Calu3 (cell line): ENCODE data around the gene MUC13. TPM values are rescaled to one million over a fixed set of nuclear protein-coding genes. Genes with fewer than 3 reads are reported as not detected.

Experiments used
- BruUV-seq: library from RNA; stranded (reverse); fragments of 400-500 nt; replicated peaks from 2 replicates; lab custom pipeline; 2021; lab: Mats Ljungman, UMichigan
- CTCF ChIA-PET: fragments of 300-600 bp; sonication (Branson Sonifier 250); formaldehyde crosslinking; loops from one replicate; lab custom pipeline; 2022; ENCODE audit warnings: antibody characterized with exemption; lab: Charles Lee
- DNase-seq: peaks from one replicate; pipeline ENCODE4 v3.0.0; 2022
- H3K27ac Mint-ChIP-seq: one replicate; pipeline ENCODE4 v1.8.0; 2022; ENCODE audit warnings: mixed read lengths; ENCODE audit not compliant: unreplicated experiment
- H3K27me3 Mint-ChIP-seq: one replicate; pipeline ENCODE4 v1.8.0; 2022; ENCODE audit warnings: mixed read lengths; ENCODE audit not compliant: unreplicated experiment
- H3K36me3 Mint-ChIP-seq: one replicate; pipeline ENCODE4 v1.8.0; 2022; ENCODE audit warnings: mild to moderate bottlenecking, moderate library complexity, mixed read lengths; ENCODE audit not compliant: insufficient read depth, unreplicated experiment
- H3K4me1 Mint-ChIP-seq: one replicate; pipeline ENCODE4 v1.8.0; 2022; ENCODE audit warnings: mild to moderate bottlenecking, low read depth, mixed read lengths; ENCODE audit not compliant: unreplicated experiment
- H3K4me3 Mint-ChIP-seq: one replicate; pipeline ENCODE4 v1.8.0; 2022; ENCODE audit warnings: mild to moderate bottlenecking, low read depth, moderate library complexity, mixed read lengths; ENCODE audit not compliant: unreplicated experiment
- H3K9me3 Mint-ChIP-seq: one replicate; pipeline ENCODE4 v1.8.0; 2022; ENCODE audit warnings: low read depth, mixed read lengths; ENCODE audit not compliant: unreplicated experiment
- CTCF ChIP-seq: fragments of 200-600 bp; IDR thresholded peaks from one replicate; pipeline ENCODE4 v1.8.0; 2022; ENCODE audit warnings: antibody characterized with exemption; ENCODE audit not compliant: unreplicated experiment
- intact Hi-C: fragments of 100-400 bp; cut with micrococcal nuclease; formaldehyde crosslinking; loops from one replicate; pipeline ENCODE4 v1.10.0; 2022; ENCODE audit not compliant: unreplicated experiment
- total RNA-seq: library from RNA; stranded (reverse); gene quantifications from 2 replicates; pipeline ENCODE4 v1.2.3, GENCODE V29; 2022

MUC13 gene
- total RNA-seq, 1 experiment from 2014 or later = 25.8 TPM

GRCh38 chr3:124881976-124882697 lies 52.4 kb downstream of the MUC13 start:
- no peak for TF ChIP-seq CTCF
- Mint-ChIP-seq H3K27me3 (no peaks in the 10 kb centered on the region), H3K36me3 (peaks cover 41% of the 10 kb centered on the region), H3K4me1 (peaks cover 60% of the 10 kb centered on the region), H3K4me3 (no peak overlapping the region), H3K9me3 (no peaks in the 10 kb centered on the region), H3K27ac (no peak overlapping the region)
- no TSS peak for BruUV-seq
- CTCF ChIA-PET = no interaction called here
- intact Hi-C loops = no loop called here
- DNase-seq = no peak

GRCh38 chr3:124879337-124879680 lies 55.2 kb downstream of the MUC13 start:
- TF ChIP-seq CTCF = no peak
- no TSS peak for BruUV-seq
- CTCF ChIA-PET = no interaction called here
- Mint-ChIP-seq H3K27ac (peak overlapping the region; percentile 83), H3K4me3 (peak overlapping the region; percentile 29), H3K27me3 (no peaks in the 10 kb centered on the region), H3K36me3 (peaks cover 13% of the 10 kb centered on the region), H3K4me1 (peaks cover 75% of the 10 kb centered on the region), H3K9me3 (no peaks in the 10 kb centered on the region)
- no peak for DNase-seq
- intact Hi-C loops = loop anchor here (2.0 kb wide), 1 partner anchor 43 kb away; no protein-coding TSS in a partner anchor

GRCh38 chr3:124878561-124879336 lies 55.8 kb downstream of the MUC13 start:
- DNase-seq = peak; percentile 72
- no TSS peak for BruUV-seq
- no peaks in the 10 kb centered on the region for H3K27me3 Mint-ChIP-seq
- intact Hi-C loops = loop anchor here (1.0 to 2.0 kb wide), 2 partner anchors 18 to 42 kb away; no protein-coding TSS in a partner anchor
- peak overlapping the region; percentile 29 for H3K4me3 Mint-ChIP-seq
- peaks cover 10% of the 10 kb centered on the region for H3K36me3 Mint-ChIP-seq
- peak overlapping the region; percentile 83 for H3K27ac Mint-ChIP-seq
- no peaks in the 10 kb centered on the region for H3K9me3 Mint-ChIP-seq
- CTCF ChIA-PET = interaction anchor here (1.3 kb wide), 1 partner anchor 8 kb away, joined by 3 read pairs; the partner anchor contains the start of gene ITGB5
- peaks cover 69% of the 10 kb centered on the region for H3K4me1 Mint-ChIP-seq
- no peak for TF ChIP-seq CTCF

GRCh38 chr3:124877674-124878073 lies 56.9 kb downstream of the MUC13 start:
- Mint-ChIP-seq H3K4me3 (no peak overlapping the region), H3K4me1 (peaks cover 62% of the 10 kb centered on the region), H3K27ac (no peak overlapping the region), H3K36me3 (peaks cover 18% of the 10 kb centered on the region), H3K9me3 (no peaks in the 10 kb centered on the region), H3K27me3 (no peaks in the 10 kb centered on the region)
- DNase-seq = no peak
- CTCF ChIA-PET = interaction anchor here (0.6 to 1.3 kb wide), 3 partner anchors 9 to 99 kb away, joined by 3 to 4 read pairs (median 3); partner anchors contain the start of gene ITGB5
- intact Hi-C loops = loop anchor here (1.0 to 2.0 kb wide), 2 partner anchors 17 to 41 kb away; no protein-coding TSS in a partner anchor
- no peak for TF ChIP-seq CTCF
- BruUV-seq = no TSS peak
